Activated CD8-positive, alpha-beta memory T cell treated with anti-CD3 and anti-CD28 coated beads, Interleukin-2, amount 10 ng/mL, durations not matched to agents 7 days and 5 days (primary cell): ENCODE results near the gene PDE1C. TPM values are rescaled to one million over a fixed set of nuclear protein-coding genes. Genes with fewer than 3 reads are reported as not detected.

ENCODE experiments used
- ATAC-seq: fragments of 150-1000 bp; cut with Tn5 transposase; one replicate; pipeline ENCODE4 v1.10.0; 2021; ENCODE audit warnings: moderate library complexity
- CTCF ChIA-PET: fragments of 350-600 bp; sonication (Branson Sonifier 250); formaldehyde crosslinking; loops from one replicate; lab custom pipeline; 2021; ENCODE audit warnings: antibody characterized with exemption; lab: Charles Lee
- DNase-seq: peaks from one replicate; pipeline ENCODE4 v3.0.0-alpha.2; 2020
- H3K27ac Mint-ChIP-seq: one replicate; pipeline ENCODE4 v1.8.0; 2021; ENCODE audit warnings: mild to moderate bottlenecking, mixed read lengths
- H3K27me3 Mint-ChIP-seq: one replicate; pipeline ENCODE4 v1.8.0; 2021; ENCODE audit warnings: mixed read lengths
- H3K36me3 Mint-ChIP-seq: one replicate; pipeline ENCODE4 v1.8.0; 2021; ENCODE audit warnings: mild to moderate bottlenecking, mixed read lengths
- H3K4me1 Mint-ChIP-seq: one replicate; pipeline ENCODE4 v1.8.0; 2021; ENCODE audit warnings: mixed read lengths
- H3K4me3 Mint-ChIP-seq: one replicate; pipeline ENCODE4 v1.8.0; 2021; ENCODE audit warnings: mild to moderate bottlenecking, moderate library complexity, mixed read lengths
- H3K9me3 Mint-ChIP-seq: one replicate; pipeline ENCODE4 v1.8.0; 2022; ENCODE audit warnings: low read depth, mixed read lengths
- total RNA-seq, 2 experiments: library from RNA; stranded (reverse); gene quantifications; one replicate each; pipeline ENCODE4 v1.2.3, GENCODE V29; 2021

The PDE1C gene
- total RNA-seq, 2 experiments from 2014 or later = not detected

DNA sequence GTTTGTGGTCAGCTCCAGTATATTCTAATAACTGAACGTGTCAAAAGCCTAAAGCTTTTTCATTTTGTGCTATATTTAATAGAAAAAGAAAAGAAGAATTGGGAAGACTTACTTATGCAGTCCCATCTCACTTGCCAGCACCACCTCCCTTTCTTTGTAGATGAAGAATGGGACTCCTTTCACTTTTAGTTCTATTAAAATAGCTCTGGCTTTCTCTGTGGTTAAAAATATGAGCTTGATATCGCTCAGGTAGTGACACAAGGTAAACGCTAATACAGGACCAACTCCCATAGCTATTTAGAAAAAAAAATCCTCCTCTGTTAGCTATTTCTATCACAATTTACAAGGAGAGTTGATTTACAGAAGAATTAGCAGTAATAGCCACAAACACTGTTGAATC lies 176.8 kb downstream of the PDE1C start:
- H3K9me3 Mint-ChIP-seq = peaks cover 11% of the 10 kb centered on the region
- no peaks in the 10 kb centered on the region for H3K36me3 Mint-ChIP-seq
- H3K4me3 Mint-ChIP-seq = no peak overlapping the region
- ATAC-seq (no peak), DNase-seq (no peak)
- CTCF ChIA-PET = no interaction called here
- H3K4me1 Mint-ChIP-seq = no peaks in the 10 kb centered on the region
- no peaks in the 10 kb centered on the region for H3K27me3 Mint-ChIP-seq
- no peak overlapping the region for H3K27ac Mint-ChIP-seq

DNA sequence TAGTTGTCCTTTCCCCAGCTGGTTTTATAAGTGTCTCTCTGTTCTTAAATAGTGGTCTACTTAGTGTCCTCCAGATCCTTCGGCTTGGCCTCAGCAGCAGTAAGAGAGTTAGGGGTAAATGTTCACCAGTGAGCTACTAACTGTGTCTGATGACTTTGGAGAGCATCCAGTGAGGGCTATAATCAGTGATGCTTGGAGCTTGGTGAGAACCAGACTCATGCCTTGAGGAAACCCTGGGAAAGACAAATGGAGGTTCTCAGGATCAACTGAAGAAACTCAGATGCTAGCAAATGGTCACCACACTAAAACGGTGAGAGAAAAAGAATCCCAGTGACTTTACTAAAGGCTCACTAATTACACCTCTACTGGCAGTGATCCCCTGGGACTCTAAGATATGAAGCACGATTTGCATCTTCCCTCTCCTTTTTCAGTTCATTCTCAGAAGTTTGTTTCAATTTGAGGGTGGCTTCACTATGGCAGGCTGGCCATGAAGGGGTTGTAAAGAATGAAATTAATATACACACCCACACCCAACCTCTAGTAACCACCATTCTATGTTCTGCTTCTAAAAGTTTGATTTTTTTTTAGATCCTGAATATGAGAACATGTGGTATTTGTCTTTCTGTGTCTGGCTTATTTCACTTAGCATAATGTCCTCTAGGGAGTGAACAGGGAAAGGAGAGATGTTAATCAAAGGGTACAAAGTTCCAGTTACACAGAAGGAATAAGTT lies 177.9 kb downstream of the PDE1C start:
- H3K9me3 Mint-ChIP-seq = peaks cover 11% of the 10 kb centered on the region
- H3K4me1 Mint-ChIP-seq = no peaks in the 10 kb centered on the region
- DNase-seq = no peak
- no peak overlapping the region for H3K27ac Mint-ChIP-seq
- CTCF ChIA-PET = no interaction called here
- H3K36me3 Mint-ChIP-seq = no peaks in the 10 kb centered on the region
- ATAC-seq = no peak
- H3K4me3 Mint-ChIP-seq = no peak overlapping the region
- H3K27me3 Mint-ChIP-seq = no peaks in the 10 kb centered on the region

DNA sequence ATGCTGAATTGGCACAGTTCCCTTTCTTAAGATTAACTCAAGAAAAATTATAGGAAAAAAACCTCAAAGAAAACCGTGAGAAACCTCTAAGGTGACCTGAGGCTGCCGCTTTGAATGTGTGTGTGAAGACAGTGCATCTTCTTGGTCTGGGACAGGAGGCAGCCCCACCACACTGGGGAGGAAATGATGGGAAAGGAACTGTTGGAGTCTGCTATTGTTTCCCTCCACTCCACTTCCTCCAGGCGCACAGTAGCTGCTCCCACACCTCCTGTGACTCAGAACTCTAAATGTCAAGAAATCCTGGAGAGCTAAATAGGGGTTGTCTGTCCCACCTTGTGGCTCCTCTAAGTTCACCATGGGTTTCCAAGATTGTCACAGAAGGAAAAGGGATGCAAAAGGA lies 179.4 kb downstream of the PDE1C start:
- H3K9me3 Mint-ChIP-seq = peaks cover 14% of the 10 kb centered on the region
- H3K4me1 Mint-ChIP-seq = no peaks in the 10 kb centered on the region
- no peak overlapping the region for H3K4me3 Mint-ChIP-seq
- H3K36me3 Mint-ChIP-seq = no peaks in the 10 kb centered on the region
- ATAC-seq (no peak), DNase-seq (no peak)
- H3K27me3 Mint-ChIP-seq = no peaks in the 10 kb centered on the region
- no peak overlapping the region for H3K27ac Mint-ChIP-seq
- CTCF ChIA-PET = no interaction called here

DNA sequence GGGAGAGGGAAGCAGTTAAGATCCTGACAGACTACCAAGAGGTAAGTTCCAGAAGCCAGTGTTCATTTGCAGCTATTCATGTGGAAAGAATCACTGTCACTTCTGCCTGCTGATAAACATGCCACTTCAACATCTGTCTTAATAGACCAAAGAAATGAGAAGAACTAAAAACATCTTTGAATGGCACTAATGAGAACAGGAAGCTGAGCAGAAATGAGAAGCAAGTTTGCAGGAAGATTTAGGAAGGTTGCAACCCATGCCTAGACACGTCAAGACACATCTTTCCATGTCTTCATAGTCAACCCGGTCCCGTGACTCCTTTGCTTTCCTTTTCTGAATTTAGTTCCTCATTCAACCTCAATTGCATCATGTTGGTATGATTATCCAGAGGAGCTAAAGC lies 180.0 kb downstream of the PDE1C start:
- no peak for DNase-seq
- H3K27ac Mint-ChIP-seq = no peak overlapping the region
- no peak overlapping the region for H3K4me3 Mint-ChIP-seq
- peaks cover 10% of the 10 kb centered on the region for H3K9me3 Mint-ChIP-seq
- CTCF ChIA-PET = no interaction called here
- no peaks in the 10 kb centered on the region for H3K4me1 Mint-ChIP-seq
- H3K27me3 Mint-ChIP-seq = no peaks in the 10 kb centered on the region
- no peaks in the 10 kb centered on the region for H3K36me3 Mint-ChIP-seq
- no peak for ATAC-seq

DNA sequence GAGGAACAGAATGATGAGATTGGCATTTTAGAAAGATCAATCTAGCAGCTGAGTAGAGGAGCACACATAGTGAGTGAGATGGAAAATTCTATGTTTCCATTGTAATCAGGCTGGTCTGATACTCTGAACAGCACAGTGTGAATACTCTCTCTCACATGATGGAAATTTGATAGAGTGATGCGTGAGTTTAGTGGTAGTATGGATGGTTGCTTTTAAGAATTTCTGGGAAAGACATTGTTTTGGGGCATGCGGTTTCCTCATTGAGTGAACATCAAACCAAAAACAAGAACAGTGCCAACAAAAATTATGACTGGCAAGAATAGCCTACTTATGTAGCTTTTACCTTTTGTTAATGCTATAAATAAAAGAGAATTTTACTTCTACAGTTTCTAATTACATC lies 183.2 kb downstream of the PDE1C start:
- DNase-seq = no peak
- ATAC-seq = no peak
- Mint-ChIP-seq H3K9me3 (peaks cover 7% of the 10 kb centered on the region), H3K36me3 (no peaks in the 10 kb centered on the region), H3K4me3 (no peak overlapping the region), H3K27ac (no peak overlapping the region), H3K27me3 (no peaks in the 10 kb centered on the region), H3K4me1 (no peaks in the 10 kb centered on the region)
- CTCF ChIA-PET = no interaction called here

DNA sequence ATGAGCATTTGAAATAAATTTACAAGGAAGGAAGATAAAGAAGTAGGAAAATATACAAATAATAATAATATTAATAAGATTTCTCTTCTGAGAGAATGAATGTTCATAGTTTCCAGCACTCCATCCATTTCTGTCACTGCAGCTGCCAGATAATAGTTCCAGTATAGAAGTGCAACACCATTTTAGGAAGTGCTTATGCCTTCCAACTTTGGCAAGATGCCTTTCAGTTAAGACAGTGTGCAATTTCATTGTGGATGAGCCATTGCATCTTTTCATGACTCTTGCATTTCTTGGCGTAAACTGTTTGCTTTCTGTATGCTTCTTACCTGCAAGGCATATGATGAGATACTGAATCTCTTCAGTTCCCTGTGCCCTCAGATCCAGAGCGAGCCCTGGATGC lies 185.0 kb downstream of the PDE1C start:
- no peaks in the 10 kb centered on the region for H3K27me3 Mint-ChIP-seq
- peaks cover 11% of the 10 kb centered on the region for H3K9me3 Mint-ChIP-seq
- H3K36me3 Mint-ChIP-seq = no peaks in the 10 kb centered on the region
- CTCF ChIA-PET = no interaction called here
- DNase-seq (no peak), ATAC-seq (no peak)
- H3K27ac Mint-ChIP-seq = no peak overlapping the region
- H3K4me3 Mint-ChIP-seq = no peak overlapping the region
- no peaks in the 10 kb centered on the region for H3K4me1 Mint-ChIP-seq

DNA sequence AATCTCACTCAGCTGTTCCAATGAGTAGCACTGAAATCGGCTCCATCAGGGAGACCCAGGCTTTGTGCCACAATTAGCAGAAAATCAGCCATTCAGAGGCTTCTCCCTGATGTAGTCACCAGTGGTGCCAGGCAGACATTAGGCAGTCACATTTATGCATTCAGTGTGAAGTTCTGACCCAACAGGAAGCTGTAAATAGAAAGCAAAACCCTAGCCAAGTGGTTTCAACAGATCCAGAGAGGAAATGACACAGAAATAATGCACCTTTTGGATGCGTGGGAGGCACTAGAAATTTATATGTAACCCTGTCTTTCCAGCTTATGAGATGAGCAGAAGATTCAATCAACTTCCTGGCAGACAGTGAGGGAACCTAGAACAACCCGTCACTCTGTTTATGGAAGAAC lies 186.4 kb downstream of the PDE1C start:
- Mint-ChIP-seq H3K9me3 (peaks cover 9% of the 10 kb centered on the region), H3K4me3 (no peak overlapping the region), H3K36me3 (no peaks in the 10 kb centered on the region), H3K27ac (no peak overlapping the region), H3K4me1 (no peaks in the 10 kb centered on the region), H3K27me3 (no peaks in the 10 kb centered on the region)
- CTCF ChIA-PET = no interaction called here
- no peak for ATAC-seq
- DNase-seq = no peak

DNA sequence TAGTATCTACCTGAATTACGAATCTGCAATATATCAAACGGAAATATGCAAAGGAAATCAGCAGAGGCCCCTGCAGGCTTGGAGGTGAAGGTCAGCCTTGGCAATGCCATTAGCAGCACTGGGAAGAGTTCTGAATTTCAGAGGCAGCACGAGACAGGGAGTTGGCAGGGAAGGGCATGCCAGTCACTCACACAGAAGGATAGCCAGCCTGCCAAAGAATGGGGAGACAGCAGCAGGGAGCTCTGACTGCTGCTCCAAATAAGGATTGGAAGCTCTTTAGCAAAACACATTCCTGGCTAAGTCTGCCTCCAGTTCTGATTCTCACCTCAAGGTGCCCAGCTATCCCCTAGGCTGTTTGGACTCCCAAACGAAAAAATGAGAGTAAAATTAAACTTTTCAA lies 188.0 kb downstream of the PDE1C start:
- ATAC-seq (no peak), DNase-seq (no peak)
- no peaks in the 10 kb centered on the region for H3K27me3 Mint-ChIP-seq
- no peak overlapping the region for H3K27ac Mint-ChIP-seq
- H3K36me3 Mint-ChIP-seq = no peaks in the 10 kb centered on the region
- peaks cover 9% of the 10 kb centered on the region for H3K9me3 Mint-ChIP-seq
- H3K4me1 Mint-ChIP-seq = no peaks in the 10 kb centered on the region
- CTCF ChIA-PET = no interaction called here
- no peak overlapping the region for H3K4me3 Mint-ChIP-seq

DNA sequence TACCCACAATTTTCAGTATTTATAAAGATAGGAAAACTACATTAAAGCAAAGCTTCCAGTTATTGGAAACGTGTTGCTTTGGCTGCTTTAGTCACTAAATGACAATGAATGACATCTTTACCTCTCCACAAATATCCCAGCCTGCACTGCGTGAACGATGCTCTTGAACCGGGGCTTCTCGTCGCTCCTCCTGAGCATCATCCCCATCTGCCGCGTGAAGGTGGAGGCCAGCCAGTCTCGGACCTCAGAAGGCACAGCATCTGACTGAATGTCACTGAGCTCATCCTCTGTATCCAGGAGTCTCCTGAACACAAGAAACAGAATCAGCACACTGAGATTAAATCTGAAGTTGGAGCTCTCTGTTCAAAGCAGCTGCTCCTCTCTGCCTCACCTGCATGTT lies 191.3 kb downstream of the PDE1C start:
- no peak overlapping the region for H3K4me3 Mint-ChIP-seq
- DNase-seq = no peak
- H3K36me3 Mint-ChIP-seq = no peaks in the 10 kb centered on the region
- CTCF ChIA-PET = no interaction called here
- H3K27me3 Mint-ChIP-seq = no peaks in the 10 kb centered on the region
- H3K4me1 Mint-ChIP-seq = no peaks in the 10 kb centered on the region
- no peak overlapping the region for H3K27ac Mint-ChIP-seq
- ATAC-seq = no peak
- H3K9me3 Mint-ChIP-seq = peaks cover 5% of the 10 kb centered on the region

DNA sequence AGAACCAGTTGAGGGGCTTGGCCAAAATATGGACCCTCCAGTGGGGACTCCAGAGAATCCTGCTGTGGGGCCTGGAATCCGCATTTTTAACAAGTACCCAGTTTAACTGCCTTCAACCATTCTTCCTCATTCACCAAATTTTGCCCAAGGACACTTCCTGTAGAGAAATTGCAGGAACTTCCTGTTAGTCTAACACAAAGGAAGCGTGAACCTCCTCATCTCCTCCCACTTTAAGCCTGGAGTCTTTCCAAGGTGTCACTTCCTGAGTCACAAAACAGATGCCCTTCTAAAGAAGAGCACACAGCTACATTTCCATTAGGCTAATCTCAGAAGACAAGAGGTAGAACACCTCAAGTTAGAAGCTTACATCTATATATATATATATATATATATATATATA lies 194.8 kb downstream of the PDE1C start:
- Mint-ChIP-seq H3K27me3 (no peaks in the 10 kb centered on the region), H3K36me3 (no peaks in the 10 kb centered on the region), H3K4me3 (no peak overlapping the region), H3K27ac (no peak overlapping the region), H3K9me3 (peaks cover 5% of the 10 kb centered on the region), H3K4me1 (no peaks in the 10 kb centered on the region)
- DNase-seq = no peak
- CTCF ChIA-PET = no interaction called here
- no peak for ATAC-seq

DNA sequence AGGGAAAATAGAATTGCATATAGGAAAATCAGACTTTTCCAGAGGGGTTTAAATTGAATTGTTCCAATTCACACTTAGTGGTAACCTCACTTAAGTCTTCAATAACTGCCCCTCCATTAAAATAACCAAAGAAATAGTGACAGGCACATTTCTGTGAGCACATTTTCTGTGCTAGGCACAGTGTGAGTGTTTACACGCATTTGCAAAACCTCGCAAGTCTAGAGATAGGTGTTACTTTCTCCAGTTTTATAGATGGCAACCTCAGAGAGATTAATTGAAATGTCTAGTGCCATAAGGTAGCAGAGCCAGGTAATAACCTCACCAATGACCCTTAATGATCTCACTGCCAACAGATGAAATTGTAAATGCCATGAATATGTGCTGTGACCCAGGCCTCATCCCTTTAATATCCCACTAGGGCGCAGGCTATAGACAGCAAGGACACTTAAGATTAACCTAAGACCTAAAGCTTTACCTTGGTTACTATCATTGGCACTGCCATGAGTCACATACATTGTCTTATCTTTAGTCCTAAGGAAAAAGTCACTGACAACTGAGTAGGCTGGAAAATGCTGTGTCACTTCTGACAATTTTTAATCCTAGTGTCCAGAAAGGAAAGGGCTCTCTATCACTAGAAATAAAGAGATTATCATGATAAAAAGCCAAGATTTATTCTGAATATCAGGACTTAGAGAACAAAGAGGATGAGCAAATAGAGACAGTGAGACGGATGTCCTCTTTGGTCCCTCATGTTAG lies 195.4 kb downstream of the PDE1C start:
- DNase-seq (no peak), ATAC-seq (no peak)
- H3K36me3 Mint-ChIP-seq = no peaks in the 10 kb centered on the region
- peaks cover 5% of the 10 kb centered on the region for H3K9me3 Mint-ChIP-seq
- no peak overlapping the region for H3K4me3 Mint-ChIP-seq
- CTCF ChIA-PET = no interaction called here
- no peaks in the 10 kb centered on the region for H3K4me1 Mint-ChIP-seq
- no peak overlapping the region for H3K27ac Mint-ChIP-seq
- H3K27me3 Mint-ChIP-seq = no peaks in the 10 kb centered on the region

DNA sequence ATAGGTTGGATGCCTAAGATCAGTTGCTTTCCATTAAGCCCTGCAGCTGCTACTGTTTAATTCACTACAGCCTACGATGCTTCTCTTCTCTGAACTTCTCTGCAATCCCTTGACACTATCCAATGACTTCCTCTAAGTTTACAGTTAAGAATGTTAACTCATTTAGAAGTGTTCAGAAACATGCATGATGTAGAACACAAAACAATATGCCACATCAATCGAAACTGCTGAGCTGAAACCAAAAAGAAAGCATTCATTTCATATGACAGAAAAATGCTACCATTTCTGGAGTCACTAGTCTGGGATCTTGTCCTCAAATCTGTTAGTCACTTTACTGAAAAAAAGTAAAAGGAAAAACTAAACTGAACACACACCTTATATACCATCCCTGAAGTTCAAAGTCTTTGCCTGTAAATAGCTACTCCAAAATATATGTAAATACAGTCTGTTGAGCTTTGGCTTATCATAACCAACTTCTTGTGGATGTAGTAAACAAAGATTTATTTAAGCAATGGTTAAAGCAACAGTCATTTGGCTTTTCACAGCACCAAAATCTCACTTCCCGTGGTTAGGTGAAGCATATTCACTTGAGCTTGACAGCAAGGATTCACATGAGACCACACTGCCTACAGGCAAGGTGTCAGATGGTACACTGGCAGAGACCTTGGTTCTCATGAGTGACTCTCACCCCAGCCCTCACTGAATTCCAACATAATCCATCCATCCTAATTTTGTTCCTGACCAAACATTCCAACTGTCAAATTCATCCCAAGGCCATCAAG lies 196.2 kb downstream of the PDE1C start:
- CTCF ChIA-PET = no interaction called here

DNA sequence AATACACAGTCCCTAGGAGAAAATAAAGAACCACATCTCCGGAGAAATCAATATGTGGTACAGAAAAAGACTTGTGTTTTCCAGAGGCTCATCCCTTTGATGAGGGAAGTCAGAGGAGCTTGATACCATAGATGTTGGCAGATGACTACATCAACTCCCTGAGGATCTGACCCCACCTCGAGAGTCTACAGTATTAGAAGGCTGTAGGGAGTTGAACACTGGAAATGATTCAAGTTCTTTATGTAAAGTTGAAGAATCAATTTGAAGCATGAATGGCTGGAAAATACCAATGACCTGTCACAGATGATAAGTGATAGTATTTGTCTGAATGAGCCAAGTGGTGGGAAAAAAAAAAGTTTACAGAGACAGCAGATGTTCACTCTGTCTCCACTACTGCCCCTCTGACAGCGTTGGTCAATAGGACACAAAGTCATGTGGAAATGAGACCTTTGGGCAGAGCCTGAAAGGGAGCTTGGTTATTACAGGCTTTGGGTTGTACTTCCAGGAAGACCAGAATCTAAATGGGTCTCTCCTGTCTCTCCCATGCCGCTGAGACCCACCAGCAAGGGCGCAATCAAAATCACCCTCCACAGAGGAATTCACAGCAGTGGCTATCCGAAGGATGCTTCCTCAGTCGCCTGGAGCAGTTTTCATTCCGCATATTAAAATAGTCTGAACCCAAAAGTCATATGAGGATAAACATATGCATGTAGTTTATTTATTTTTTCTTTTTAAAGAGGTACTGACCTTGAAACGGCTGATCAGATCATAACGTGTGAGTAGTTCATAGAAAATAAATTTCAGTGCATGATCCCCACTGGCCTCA lies 197.4 kb downstream of the PDE1C start:
- H3K36me3 Mint-ChIP-seq = no peaks in the 10 kb centered on the region
- H3K27ac Mint-ChIP-seq = no peak overlapping the region
- DNase-seq (no peak), ATAC-seq (no peak)
- H3K4me1 Mint-ChIP-seq = no peaks in the 10 kb centered on the region
- H3K27me3 Mint-ChIP-seq = no peaks in the 10 kb centered on the region
- H3K4me3 Mint-ChIP-seq = no peak overlapping the region
- H3K9me3 Mint-ChIP-seq = peaks cover 10% of the 10 kb centered on the region
- CTCF ChIA-PET = no interaction called here

More for the DNA sequence above, 196.2 kb downstream of the PDE1C start:
- H3K4me3 Mint-ChIP-seq = no peak overlapping the region
- no peaks in the 10 kb centered on the region for H3K4me1 Mint-ChIP-seq
- DNase-seq (no peak), ATAC-seq (no peak)
- no peak overlapping the region for H3K27ac Mint-ChIP-seq
- no peaks in the 10 kb centered on the region for H3K27me3 Mint-ChIP-seq
- peaks cover 5% of the 10 kb centered on the region for H3K9me3 Mint-ChIP-seq
- H3K36me3 Mint-ChIP-seq = no peaks in the 10 kb centered on the region
